Stomach (tissue), 4 donors: ENCODE measurements around the gene MED12L.

ENCODE experiments used
- CTCF ChIP-seq, 7 experiments: fragments of 450-650 bp in 4 of 7; fragments of 200-600 bp in 3 of 7; sonication (generic) in 3 of 7; IDR thresholded peaks; one replicate each; pipeline ENCODE4 v1.5.1; 2016 to 2019; ENCODE audit warnings: antibody characterized with exemption in 7 of 7, control low read depth in 2 of 7, mild to moderate bottlenecking in 1 of 7
- POLR2A ChIP-seq, 4 donors: fragments of 450-650 bp; IDR thresholded peaks; one replicate each; pipeline ENCODE4 v1.6.1; 2016; ENCODE audit warnings: antibody characterized with exemption in 4 of 4, control low read depth in 2 of 4, mild to moderate bottlenecking in 1 of 4, moderate library complexity in 1 of 4

- TF ChIP-seq POLR2A (IDR thresholded peaks at IDR 0.05) = no peak
- no peak for TF ChIP-seq CTCF (IDR thresholded peaks at IDR 0.05)
Observed at GRCh38 chr3:151426341-151426657, 340.8 kb downstream of the MED12L start.
